IPS DF 4.7 (cell line): ENCODE data around the gene CACNA1I.

Source experiments
- DNase-seq: peaks from one replicate; pipeline ENCODE4 v3.0.0-alpha.2; 2013; ENCODE audit warnings: low spot score; ENCODE audit errors: extremely low read depth

Gene CACNA1I

DNA sequence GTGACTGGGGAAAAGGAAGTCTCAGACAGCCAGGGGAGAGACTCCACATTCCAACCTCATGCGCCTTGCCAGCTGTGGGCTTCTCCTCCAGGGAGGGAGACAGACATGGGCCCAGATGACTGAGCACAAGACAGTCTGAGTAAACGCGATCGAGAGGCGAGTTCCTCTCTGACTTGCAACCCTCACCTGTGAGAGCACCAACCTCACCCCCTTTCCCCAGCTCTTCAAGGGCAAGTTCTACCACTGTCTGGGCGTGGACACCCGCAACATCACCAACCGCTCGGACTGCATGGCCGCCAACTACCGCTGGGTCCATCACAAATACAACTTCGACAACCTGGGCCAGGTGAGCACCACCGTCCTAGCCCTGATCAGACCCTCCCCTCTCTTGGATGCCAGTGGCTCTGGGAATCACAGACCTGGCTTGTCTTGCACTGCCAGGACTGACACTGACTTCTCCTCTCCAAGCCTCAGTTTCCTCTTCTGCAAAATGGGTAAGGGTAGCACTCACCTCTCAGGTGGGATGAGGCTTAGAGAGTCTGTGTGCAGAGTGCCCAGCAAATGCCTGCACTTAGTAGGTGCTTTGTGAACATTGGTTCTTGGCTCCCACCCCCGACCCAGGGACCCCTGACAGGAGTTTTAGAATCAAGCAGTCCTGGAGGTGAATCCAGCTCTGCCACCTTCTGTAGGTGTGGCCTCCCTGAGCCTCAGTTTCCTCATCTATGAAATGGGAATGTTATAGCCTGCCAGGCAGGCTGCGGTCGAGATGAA, 95.3 kb downstream of the CACNA1I start:
- DNase-seq: no peak

DNA sequence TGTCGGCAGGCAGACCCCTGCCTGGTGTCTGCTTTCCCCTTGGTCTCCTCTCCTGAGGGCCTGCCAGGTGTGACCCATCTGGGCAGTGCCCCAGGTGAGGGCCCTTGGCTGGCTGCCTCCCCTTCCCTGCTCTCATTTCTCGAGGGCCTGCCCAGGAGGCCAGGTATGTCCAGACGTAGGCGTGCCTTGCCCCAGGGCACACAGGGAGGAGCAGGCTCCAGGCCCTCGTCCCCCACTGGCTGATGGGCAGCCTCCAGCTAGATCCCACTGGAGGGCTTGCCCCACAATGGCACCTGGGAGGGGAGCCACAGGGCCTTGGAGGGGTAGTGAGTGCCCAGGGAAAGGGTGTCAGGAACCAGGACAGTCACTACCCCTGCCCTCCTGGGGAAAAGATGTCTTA, 95.9 kb downstream of the CACNA1I start:
- no peak for DNase-seq

DNA sequence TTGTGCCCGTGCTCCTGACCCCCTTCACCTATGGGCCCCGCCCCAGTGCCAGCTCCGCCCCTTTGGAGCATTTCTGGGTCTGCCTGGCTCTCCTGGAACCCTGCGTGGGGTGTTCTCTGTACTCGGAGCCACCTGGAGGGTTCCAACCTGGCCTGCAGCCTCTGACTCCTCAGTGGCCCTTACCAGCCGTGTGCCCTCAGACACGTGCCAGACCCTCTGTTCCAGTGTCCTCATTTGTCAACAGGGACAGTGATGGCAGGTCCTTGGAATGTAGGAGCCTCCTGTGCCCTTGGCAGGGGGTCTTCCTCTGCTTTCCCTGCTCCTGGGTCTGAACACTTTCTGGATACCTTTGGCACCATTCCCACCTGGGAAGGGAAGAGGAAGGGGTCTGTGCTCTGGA, 96.4 kb downstream of the CACNA1I start:
- DNase-seq: no peak

DNA sequence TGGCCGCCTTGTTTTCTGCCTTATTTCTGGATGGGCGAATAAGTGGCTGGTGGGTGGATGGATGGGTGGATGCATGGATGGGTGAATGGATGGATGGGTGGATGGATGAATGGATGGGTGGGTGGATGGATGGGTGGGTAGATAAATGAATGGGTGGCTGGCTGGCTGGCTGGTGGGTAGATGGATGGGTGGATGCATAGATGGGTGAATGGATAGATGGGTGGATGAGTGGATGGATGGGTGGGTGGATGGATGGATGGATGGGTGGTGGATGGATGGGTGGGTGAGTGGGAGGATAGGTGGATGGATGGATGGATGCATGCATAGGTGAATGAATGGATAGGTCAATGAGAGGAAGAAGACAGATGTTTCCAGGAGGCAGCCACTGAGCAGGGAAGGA, 98.9 kb downstream of the CACNA1I start:
- DNase-seq: no peak

DNA sequence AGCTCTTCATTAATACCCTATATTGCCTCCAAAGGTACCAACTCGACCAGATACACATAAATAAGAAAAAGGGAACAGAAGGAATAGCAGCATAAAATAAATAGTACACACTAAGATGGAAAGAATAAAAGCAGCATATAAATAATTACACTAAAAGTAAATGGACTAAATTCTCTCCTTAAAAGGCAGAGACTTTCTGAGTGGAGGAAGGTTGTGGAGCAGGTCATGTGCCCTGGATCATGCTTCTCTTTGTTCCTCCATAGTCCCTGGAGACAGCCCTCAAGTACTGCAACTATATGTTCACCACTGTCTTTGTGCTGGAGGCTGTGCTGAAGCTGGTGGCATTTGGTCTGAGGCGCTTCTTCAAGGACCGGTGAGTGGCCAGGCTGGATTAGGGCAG, 101.4 kb downstream of the CACNA1I start:
- no peak for DNase-seq

DNA sequence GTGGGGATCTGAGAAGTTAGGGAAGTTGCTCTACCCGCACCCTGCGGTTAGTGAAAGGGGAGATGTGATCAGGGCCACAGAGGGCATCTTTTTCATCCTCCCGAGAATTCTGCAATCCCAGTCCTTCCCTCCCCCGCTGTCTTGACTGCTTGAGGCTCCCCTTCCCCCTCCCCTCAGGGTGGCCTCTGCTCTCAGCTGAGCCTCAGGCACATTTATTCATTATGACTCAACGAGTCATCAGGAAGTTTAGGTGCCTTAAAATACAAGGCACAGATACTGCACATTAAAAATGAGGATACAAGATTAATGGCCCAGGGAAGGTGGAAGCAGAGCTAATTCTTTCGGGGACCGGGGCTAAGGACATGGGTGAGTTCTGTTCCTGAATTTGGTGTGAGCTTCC, 104.0 kb downstream of the CACNA1I start:
- no peak for DNase-seq

DNA sequence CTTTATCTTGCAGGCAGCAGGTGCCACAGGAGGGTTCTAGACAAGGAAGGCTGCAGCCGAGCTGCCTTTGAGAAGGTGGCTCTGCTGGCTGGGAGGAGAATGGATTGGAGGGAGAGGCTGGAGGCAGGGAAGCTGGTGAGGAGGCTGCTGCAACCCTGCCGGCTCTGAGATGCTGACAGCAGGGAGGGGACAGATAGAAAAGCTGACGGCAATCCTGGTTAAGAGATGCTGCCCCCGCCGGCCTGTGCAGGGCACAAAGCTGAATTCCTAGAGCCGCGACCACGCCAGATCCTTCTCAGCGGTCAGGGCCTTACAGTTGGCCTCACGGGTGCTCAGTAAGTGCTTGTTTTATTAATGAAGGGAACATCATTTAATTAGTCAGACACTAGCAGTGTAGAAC, 105.4 kb downstream of the CACNA1I start:
- no peak for DNase-seq

DNA sequence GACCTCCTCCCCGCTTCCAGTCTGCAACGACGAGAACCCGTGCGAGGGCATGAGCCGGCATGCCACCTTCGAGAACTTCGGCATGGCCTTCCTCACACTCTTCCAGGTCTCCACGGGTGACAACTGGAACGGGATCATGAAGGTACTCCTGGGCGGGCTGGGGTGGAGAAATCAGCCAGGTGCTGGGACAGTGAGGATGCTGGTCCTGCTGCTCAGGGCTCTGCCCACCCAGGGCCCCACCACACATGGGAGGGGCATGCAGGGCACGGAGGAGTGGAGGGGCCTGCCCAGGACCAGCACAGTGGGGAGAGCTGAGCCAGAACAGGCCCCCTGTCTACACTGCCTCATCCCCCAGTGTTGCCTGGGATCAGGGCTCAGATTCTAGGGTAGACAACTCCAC, 107.4 kb downstream of the CACNA1I start:
- no peak for DNase-seq

DNA sequence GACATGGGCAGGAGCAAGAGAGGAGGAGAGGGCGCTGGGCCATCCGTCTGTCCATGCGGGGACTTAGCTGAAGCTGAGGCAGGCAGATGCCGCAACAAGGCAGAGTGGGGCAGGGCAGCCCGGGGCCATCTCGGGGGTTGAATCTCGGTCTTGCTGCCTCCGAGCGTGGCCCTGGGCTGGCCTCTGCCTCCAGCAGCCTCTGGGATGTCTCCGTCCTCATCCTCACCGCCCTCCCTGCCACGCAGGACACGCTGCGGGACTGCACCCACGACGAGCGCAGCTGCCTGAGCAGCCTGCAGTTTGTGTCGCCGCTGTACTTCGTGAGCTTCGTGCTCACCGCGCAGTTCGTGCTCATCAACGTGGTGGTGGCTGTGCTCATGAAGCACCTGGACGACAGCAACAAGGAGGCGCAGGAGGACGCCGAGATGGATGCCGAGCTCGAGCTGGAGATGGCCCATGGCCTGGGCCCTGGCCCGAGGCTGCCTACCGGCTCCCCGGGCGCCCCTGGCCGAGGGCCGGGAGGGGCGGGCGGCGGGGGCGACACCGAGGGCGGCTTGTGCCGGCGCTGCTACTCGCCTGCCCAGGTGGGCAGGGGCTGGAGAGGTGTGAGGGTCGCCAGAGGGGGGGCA, 108.4 kb downstream of the CACNA1I start:
- no peak for DNase-seq

DNA sequence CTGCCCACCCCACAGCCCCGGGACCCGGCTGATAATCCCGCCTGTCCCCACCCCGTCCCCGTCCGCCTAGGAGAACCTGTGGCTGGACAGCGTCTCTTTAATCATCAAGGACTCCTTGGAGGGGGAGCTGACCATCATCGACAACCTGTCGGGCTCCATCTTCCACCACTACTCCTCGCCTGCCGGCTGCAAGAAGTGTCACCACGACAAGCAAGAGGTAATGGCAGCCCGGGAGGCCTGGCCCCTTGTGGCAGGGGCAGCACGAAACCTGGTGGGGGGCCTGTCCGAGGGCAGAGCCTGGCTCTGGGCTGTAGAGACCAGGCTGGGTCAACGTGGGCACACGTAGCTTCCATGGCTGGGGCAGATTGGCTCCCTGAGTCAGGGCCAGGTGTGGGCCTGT, 109.1 kb downstream of the CACNA1I start:
- no peak for DNase-seq

DNA sequence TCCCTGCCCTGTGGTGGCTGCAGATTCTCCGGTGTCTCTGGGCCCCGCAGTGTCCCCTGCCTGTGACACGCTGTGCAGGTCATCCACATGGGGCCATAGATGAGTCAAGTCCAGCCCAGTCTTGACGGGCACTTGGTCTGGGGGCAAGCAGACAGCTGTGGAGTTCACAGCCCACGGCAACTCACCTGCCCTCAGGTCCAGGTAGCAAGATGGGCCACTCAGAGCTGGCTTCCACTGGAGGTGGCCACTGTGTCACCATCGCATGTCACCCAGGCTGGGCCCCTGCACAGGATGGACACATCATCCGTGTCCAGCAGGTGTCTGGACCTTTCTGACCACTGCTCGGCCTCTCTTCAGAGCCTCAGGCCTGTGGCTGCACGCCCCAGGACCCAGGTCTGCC, 109.9 kb downstream of the CACNA1I start:
- DNase-seq: no peak

DNA sequence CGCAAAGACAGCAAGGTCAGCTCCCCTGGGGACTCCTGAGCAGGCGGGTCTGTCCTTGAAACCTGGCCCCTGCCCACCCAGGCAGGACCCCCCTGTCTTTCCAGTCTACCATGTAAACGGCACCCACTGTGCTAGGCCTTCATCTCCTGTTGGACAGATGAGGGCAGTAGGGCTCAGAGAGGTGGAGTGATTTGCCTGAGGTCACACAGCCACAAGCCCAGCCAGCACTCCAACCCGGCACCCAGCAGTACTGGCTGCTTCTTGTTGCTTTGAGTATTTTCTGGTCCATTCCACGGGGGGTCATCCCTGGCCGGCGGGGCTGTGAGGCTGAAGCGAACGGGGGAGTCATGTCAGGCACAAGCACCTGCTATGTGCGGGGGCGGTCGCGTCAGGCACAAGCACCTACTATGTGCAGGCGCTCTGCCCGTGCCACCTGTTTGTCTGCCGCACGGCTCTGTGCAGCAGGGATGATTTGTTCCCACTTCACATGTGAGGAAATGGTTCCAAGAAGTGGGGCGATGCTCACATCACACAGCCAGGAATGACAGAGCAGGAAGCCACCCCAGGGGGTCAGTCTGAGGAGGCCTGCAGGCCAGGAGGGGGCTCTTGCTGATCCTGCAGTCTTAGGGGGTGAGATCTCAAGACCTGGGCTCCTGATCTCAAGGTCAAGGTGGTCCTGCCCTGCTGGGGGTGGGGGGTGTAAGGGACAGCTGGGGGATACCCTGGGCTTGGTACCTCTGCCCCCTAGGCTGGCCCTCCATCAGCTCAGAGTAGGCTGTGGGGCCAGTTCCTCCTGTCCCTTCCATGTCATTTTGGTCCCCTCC, 110.7 kb downstream of the CACNA1I start:
- DNase-seq: no peak

DNA sequence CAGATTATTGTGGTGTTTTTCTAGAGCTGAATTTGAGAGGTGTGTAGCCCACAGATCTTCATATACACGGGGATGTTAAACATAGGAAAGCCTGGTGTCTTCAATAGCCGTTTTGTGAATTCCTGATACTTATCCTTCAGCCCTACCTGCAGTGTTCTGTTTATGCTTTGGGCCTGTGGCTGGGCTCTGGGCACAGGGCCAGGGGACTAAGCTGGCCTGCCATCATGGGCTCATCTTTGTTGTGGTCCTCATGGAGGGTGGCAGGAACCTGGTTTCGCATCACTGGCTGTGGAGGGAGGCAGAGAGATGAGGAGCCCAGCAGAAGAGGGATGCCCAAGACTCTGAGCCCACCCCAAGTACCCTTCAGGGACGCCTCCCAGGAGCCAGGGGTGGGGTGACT, 112.4 kb downstream of the CACNA1I start:
- no peak for DNase-seq

DNA sequence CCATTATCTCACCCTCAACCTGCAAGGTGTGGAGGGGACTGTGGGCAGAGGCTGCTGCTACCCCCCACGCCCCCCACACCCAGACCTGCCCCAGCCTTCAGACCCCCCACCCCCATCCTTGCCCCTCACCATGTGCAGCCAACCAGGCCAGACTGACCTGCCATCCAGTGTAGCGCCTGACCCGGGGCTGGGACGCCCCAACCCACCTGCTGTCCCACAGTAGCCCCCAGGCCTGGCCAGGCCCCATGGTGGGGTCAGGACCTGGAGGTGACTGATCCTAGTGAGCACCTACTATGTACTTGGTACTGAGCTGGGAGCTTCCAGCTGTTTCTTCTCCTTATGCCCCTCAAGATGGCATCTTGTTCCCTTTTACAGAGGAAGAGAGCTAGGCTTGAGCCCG, 113.1 kb downstream of the CACNA1I start:
- DNase-seq: no peak

DNA sequence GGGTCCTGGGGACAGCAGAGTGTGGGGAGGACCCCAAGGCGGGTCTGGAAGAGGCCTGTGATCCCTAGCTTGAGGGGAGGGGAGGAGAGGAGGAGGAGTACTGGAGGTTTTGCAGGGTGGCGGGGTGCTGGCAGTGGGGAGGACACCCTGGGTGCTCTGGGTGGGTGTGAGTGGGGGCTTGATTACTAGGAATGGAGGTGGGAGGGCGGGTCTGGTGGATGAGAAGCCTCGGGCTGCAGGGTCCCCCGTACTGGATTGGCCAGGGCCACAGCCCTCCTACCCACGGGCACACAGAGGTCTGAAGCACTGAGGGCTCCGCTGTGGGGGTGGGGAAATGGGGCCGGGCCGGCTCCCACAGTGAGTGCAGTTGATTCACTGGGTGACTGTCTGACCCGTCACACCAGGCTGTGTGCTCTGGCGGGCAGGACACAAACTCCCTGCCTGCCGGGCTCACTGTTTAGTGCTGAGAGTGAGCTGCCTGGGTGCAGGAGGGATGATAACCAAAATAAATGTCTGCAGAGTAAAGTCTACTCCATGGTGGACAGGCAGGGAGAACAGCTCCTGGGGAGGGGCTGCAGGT, 114.2 kb downstream of the CACNA1I start:
- DNase-seq: no peak

DNA sequence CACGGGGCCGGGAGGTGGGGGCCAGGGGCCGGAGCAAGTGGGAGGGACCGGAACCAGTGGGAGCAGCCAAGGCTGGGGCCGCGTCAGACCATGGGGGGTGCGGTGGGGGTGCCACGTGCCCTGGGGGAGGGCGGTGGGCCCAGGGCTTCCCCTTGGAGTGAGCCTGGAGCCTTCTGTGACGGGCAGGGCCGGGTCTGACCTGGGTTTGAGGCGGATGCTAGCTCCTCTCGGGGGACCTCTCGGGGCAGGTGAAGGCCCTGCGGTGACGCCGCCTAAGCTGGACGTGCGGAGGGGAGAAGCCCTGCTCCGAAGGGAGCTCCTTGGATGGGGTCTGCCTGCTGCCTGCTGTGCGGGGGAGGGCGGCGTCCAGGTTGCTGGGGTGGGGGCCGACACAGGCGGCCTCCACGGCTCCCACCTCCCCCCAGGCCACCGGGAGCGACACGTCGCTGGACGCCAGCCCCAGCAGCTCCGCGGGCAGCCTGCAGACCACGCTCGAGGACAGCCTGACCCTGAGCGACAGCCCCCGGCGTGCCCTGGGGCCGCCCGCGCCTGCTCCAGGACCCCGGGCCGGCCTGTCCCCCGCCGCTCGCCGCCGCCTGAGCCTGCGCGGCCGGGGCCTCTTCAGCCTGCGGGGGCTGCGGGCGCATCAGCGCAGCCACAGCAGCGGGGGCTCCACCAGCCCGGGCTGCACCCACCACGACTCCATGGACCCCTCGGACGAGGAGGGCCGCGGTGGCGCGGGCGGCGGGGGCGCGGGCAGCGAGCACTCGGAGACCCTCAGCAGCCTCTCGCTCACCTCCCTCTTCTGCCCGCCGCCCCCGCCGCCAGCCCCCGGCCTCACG, 115.0 kb downstream of the CACNA1I start:
- no peak for DNase-seq

DNA sequence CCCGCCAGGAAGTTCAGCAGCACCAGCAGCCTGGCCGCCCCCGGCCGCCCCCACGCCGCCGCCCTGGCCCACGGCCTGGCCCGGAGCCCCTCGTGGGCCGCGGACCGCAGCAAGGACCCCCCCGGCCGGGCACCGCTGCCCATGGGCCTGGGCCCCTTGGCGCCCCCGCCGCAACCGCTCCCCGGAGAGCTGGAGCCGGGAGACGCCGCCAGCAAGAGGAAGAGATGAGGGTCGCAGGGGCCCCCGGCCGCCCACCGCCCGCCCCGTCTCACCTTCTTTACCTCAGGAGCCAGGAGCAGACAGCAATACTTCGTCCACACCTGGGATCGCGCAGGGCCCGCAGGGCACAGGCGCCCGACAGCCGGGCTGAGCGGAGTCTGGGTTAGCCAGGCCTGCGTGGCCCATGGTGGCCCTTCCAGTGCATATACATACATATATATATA, 115.6 kb downstream of the CACNA1I start:
- no peak for DNase-seq

DNA sequence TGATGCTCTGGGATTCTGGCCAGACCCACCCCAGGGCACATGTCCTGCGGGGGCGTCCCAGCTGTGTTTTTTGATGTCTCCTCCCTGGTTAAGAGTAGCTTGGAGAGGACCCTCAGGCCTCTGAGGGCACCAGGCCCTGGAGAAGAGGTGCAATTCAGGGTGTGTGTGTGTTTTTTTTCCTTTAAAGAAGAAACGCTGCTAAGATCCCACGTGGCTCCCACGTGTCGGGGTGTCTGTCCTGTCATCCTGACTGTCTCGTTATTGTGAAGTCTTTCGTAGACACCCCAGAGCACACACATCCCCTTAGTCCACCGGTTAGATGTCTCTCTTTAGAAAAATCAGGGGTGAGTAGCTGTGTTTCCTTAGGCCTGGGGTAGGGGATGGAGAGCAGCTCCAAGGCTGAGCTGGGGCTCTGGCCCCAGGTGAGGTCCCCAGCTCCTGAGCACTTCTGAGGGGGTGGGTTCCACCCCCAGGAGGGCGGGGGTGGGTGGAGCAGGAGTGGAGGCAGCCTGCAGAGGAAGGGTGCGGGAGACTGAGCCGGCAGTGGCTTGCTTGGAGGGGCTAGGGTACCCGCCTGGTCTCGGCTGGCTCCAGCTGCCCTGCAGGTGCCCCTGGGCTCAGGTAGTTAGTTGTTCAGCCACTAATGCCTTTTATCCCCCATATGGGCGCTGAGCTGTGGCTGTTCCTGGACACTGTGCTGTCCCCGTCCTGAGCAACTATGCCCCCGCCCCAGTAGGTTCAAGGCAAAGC, 116.4 kb downstream of the CACNA1I start:
- no peak for DNase-seq

DNA sequence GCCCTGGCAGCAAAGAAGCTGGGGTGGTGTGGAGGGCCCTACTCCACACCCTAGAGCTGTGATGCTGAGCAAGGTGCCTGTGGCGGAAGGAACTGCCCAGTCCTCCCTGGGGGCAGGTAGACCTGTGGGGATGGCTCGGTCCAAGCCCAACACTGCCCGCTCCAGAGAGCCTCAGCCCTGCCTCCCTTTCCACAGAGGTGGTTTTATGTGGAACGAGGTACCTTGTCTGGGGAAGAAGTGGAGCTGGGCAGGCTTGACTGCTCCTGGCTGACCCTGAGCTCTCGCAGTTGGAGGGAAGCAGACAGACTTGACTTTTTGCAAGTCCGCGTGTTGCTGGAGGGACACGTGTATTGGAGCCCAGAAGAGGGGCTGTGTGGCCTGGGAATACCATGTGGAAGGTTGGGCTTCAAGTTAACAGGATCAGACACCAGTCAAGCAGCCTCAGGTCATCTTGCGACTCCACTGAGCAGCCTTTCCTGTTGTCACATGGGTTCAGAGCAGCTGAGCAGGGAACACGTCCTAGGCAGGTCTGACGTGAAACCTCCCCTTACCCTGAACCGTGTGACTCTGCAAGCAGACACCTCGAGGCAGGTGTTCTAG, 117.7 kb downstream of the CACNA1I start:
- DNase-seq: no peak

DNA sequence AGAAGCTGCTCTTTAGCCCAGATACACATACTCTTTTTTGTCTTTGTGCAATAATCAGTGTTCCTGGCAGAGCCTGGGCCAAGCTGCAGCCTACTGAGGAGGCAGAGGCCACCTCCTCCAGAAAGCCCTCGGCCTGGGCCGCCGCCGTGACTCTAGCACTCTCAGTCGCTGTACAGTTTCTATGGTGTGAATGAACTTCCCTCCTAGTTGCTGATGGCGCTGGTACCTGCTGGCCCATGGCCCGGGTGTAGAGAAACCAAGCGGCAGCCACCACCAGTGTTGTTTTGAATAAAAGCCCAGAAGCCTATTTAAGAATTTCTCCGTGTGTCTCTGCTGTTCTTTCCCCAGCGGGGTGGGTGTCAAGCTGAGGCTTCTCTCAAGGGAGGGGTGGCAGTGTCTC, 118.9 kb downstream of the CACNA1I start:
- DNase-seq: no peak
